Spleen (tissue), 11 donors: ENCODE data around the gene GATA2. TPM values are rescaled to one million over a fixed set of nuclear protein-coding genes. Genes with fewer than 3 reads are reported as not detected.

ENCODE experiments used
- DNase-seq: peaks from one replicate; pipeline ENCODE4 v3.0.0-alpha.2; 2020
- H3K27ac ChIP-seq, 8 donors: fragments of 200-600 bp; sonication (generic) in 7 of 8; 1 replicate in 4 of 8; 2 replicates in 4 of 8; pipeline versions ENCODE4 v1.5.0 to v1.8.0; 2016 to 2021; ENCODE audit warnings: inconsistent platforms in 4 of 8, mild to moderate bottlenecking in 4 of 8, moderate library complexity in 1 of 8
- H3K27me3 ChIP-seq, 7 donors: fragments of 200-600 bp; sonication (generic) in 6 of 7; replicated peaks in 1 of 7; 1 replicate in 4 of 7; 2 replicates in 3 of 7; pipeline versions ENCODE4 v1.5.0 to v1.8.0; 2016 to 2021; ENCODE audit warnings: inconsistent platforms in 3 of 7, mild to moderate bottlenecking in 1 of 7
- H3K36me3 ChIP-seq, 6 donors: fragments of 200-600 bp; sonication (generic) in 5 of 6; 1 replicate in 4 of 6; 2 replicates in 2 of 6; pipeline versions ENCODE4 v1.5.0 to v1.8.0; 2016 to 2021; ENCODE audit warnings: inconsistent platforms in 2 of 6
- H3K4me1 ChIP-seq, 6 donors: fragments of 200-600 bp; sonication (generic) in 5 of 6; 1 replicate in 3 of 6; 2 replicates in 3 of 6; pipeline versions ENCODE4 v1.5.0 to v1.8.0; 2016 to 2021; ENCODE audit warnings: inconsistent platforms in 3 of 6
- H3K4me3 ChIP-seq, 8 donors: fragments of 200-600 bp; sonication (generic) in 7 of 8; 1 replicate in 4 of 8; 2 replicates in 4 of 8; pipeline versions ENCODE4 v1.5.0 to v1.8.0; 2016 to 2021; ENCODE audit warnings: inconsistent platforms in 4 of 8, mild to moderate bottlenecking in 4 of 8, moderate library complexity in 2 of 8
- H3K9me3 ChIP-seq, 8 donors: fragments of 200-600 bp; sonication (generic) in 7 of 8; 1 replicate in 4 of 8; 2 replicates in 4 of 8; pipeline versions ENCODE4 v1.5.0 to v1.8.0; 2016 to 2021; ENCODE audit warnings: inconsistent platforms in 4 of 8
- POLR2A ChIP-seq, 3 donors: fragments of 450-650 bp; IDR thresholded peaks; one replicate each; pipeline ENCODE4 v1.5.1; 2017; ENCODE audit warnings: antibody characterized with exemption in 3 of 3, mild to moderate bottlenecking in 1 of 3
- POLR2AphosphoS5 ChIP-seq, 3 donors: sonication (generic); formaldehyde crosslinking; IDR thresholded peaks; one replicate each; pipeline ENCODE4 v1.5.1; 2017; ENCODE audit warnings: antibody characterized with exemption in 3 of 3
- WGBS, 5 donors: extraction: QIAGEN DNeasy Blood & Tissue Kit in 3 of 5; methylation state at CpG; one replicate each; pipeline versions ENCODE4 v1.1.5 to v1.1.7; 2013 to 2018; 5-methylcytosine and 5-hydroxymethylcytosine counted together
- intact Hi-C: fragments of 100-400 bp; cut with DNase I; formaldehyde crosslinking; loops from one replicate; pipeline ENCODE4 v1.15.0; 2023; ENCODE audit warnings: low total_unique reads
- polyA plus RNA-seq, 3 donors: library from polyadenylated mRNA; stranded (reverse); fragments of 200-250 nt; gene quantifications; one replicate each; pipeline ENCODE4 v1.2.1, GENCODE V29; 2013
- total RNA-seq, 7 donors: library from RNA; depleted of rRNA in 3 of 7; stranded (reverse); fragments of >200 nt in 3 of 7; fragmentation: NEBNext Ultra II Directional in 4 of 7; extraction: Animal tissue kit (Norgen Biotek cat#: 25700) in 4 of 7; gene quantifications; one replicate each; pipeline versions ENCODE4 v1.1.0 to v1.2.1, GENCODE V29; 2016 to 2021
- TF ChIP-seq, protein P1 (sequence below), 11 experiments: fragments of 200-600 bp in 7 of 11; fragments of 450-650 bp in 4 of 11; sonication (generic) in 4 of 11; IDR thresholded peaks in 8 of 11; conservative IDR thresholded peaks in 3 of 11; 1 replicate in 7 of 11; 2 replicates in 4 of 11; pipeline versions ENCODE4 v1.4.0 to v1.8.0; 2016 to 2021; ENCODE audit warnings: antibody characterized with exemption in 11 of 11, inconsistent platforms in 4 of 11, mild to moderate bottlenecking in 1 of 11
- donor health status: healthy with polysubstance abuse.
- donor health status: DM: no; HTN: no; CAD: no; lungs with moderate emphysema.
- donor health status: DM: no; HTN: no; CAD: no.
- donor health status: Bipolar disorder and iron deficiency.
- donor health status: healthy.
- donor health status: DM: no; HTN: no; CAD: no.
- donor health status: DM: yes; HTN: yes; CAD: no.

The GATA2 gene
- total and polyA plus RNA-seq, 10 donors = 2.2 to 28.6 (median 17.0) TPM

DNA sequence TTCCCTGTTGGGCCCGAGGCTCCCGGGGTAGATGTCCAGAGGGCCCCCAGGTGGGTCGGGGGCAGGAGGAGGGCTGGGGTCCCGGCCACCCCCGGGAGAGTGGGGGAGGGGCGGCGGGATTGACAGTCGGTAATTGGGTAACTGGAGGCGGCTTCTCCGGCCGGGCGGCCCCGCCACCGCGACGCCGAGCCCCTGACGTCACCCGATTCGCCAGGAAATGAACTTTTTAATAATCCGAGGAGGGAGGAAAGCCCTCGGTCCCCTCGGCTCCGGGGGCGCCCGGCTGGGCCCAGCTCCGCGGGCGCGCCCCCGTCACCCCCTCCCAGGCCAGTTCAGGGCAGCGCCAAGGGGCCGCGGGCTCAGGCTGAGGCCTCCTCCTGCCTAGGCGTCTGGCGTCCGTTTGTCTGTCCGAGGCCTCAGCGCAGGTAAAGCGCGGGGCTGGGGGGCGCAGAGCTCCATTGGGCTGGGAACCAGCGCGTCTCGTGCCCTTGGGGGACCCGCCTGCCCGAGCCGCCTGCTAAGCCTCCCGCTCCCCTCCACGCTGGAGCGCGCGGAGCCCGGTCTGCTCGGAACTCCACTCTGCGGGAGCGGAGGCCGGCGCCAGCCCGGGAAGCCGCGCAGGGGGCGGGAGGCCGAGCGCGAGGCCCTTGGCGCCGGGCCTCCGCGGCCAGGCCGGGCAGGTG, 3.9 kb downstream of the GATA2 start:
- intact Hi-C loops = no loop called here
- Histone ChIP-seq H3K36me3 (peaks cover 0 to 9% (median 0%) of the 10 kb centered on the region in 6 donors), H3K9me3 (no peaks in the 10 kb centered on the region), H3K27me3 (peaks cover 3 to 100% (median 88%) of the 10 kb centered on the region in 7 donors), H3K27ac (peak overlapping the region; percentile 22 to 95 (median 90)), H3K4me1 (peaks cover 37 to 100% (median 91%) of the 10 kb centered on the region in 6 donors), H3K4me3 (peak overlapping the region; percentile 40 to 85 (median 68))
- peak; percentile 45 to 79 (median 73) for TF ChIP-seq POLR2AphosphoS5 (IDR thresholded peaks at IDR 0.05)
- TF ChIP-seq, protein P1, sequence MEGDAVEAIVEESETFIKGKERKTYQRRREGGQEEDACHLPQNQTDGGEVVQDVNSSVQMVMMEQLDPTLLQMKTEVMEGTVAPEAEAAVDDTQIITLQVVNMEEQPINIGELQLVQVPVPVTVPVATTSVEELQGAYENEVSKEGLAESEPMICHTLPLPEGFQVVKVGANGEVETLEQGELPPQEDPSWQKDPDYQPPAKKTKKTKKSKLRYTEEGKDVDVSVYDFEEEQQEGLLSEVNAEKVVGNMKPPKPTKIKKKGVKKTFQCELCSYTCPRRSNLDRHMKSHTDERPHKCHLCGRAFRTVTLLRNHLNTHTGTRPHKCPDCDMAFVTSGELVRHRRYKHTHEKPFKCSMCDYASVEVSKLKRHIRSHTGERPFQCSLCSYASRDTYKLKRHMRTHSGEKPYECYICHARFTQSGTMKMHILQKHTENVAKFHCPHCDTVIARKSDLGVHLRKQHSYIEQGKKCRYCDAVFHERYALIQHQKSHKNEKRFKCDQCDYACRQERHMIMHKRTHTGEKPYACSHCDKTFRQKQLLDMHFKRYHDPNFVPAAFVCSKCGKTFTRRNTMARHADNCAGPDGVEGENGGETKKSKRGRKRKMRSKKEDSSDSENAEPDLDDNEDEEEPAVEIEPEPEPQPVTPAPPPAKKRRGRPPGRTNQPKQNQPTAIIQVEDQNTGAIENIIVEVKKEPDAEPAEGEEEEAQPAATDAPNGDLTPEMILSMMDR (IDR thresholded peaks at IDR 0.05 in 8 of 11, conservative IDR thresholded peaks at IDR 0.05 in 3 of 11) = no peak
- no peak for TF ChIP-seq POLR2A (IDR thresholded peaks at IDR 0.05)
- DNase-seq = peak; percentile 79
- WGBS, 5 donors = 0 to 2% (median 1%) methylated on average over 24 to 71 of the region's 71 CpGs

GRCh38 chr3:128488636-128488990, 4.4 kb downstream of the GATA2 start:
- no peaks in the 10 kb centered on the region for H3K9me3 ChIP-seq
- intact Hi-C loops = no loop called here
- peaks cover 3 to 100% (median 93%) of the 10 kb centered on the region in 7 donors for H3K27me3 ChIP-seq
- peak overlapping the region; percentile 22 to 95 (median 90) for H3K27ac ChIP-seq
- peak overlapping the region; percentile 40 to 85 (median 68) for H3K4me3 ChIP-seq
- DNase-seq = no peak
- no peak for TF ChIP-seq POLR2A (IDR thresholded peaks at IDR 0.05)
- no peak for TF ChIP-seq POLR2AphosphoS5 (IDR thresholded peaks at IDR 0.05)
- TF ChIP-seq, protein P1 (IDR thresholded peaks at IDR 0.05 in 8 of 11, conservative IDR thresholded peaks at IDR 0.05 in 3 of 11) = no peak
- H3K4me1 ChIP-seq = peaks cover 39 to 100% (median 92%) of the 10 kb centered on the region in 6 donors
- WGBS, 5 donors = 0 to 3% (median 2%) methylated on average over 5 to 21 of the region's 21 CpGs
- peaks cover 0 to 9% (median 0%) of the 10 kb centered on the region in 6 donors for H3K36me3 ChIP-seq

DNA sequence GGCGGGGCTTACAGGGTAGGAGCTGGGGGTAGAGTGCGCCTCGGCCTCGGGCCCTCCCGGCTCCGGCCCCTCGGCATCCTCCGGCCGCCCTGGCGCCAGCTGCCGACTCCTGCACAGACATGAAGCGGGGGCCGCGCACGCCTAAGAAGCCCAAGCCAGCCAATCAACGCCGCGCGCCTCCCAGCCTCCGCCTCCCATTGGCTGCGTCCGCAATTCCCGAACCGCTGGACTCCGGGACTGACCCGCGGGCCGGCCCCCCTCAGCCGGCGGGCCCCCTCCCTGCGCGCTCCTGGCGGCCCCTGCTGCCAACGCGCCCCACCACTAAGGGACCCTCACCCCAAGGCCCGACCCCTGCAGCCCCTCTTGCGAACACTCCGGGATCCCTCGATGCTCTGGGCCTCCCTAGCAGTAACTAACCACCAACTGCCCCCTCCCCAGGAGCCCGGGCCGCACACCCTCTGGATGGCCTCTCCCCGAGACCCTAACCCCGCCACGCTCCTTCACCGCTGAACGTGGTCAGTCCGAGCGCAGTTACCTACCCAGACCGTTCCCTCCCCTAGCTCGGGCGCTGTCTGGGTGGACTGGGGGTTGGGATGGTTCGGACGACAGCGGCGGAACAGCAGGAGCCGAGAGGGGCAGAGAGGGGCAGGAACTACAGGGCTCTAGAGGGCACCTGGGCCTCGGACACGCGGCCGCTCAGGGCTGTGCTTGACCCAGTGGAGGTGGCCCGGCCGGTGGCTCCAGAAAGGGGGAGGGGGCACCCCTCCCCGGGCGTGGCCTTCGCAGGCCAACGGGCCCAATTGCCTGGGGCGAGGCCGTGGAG, 5.0 kb downstream of the GATA2 start:
- H3K27me3 ChIP-seq = peaks cover 3 to 100% (median 93%) of the 10 kb centered on the region in 7 donors
- 0 to 2% (median 1%) methylated on average over 31 to 68 of the region's 68 CpGs for WGBS, 5 donors
- peak overlapping the region; percentile 42 to 95 (median 90) for H3K27ac ChIP-seq
- DNase-seq = peak; percentile 84
- H3K9me3 ChIP-seq = no peaks in the 10 kb centered on the region
- H3K36me3 ChIP-seq = peaks cover 0 to 9% (median 0%) of the 10 kb centered on the region in 6 donors
- intact Hi-C loops = no loop called here
- peak overlapping the region; percentile 54 to 85 (median 68) for H3K4me3 ChIP-seq
- TF ChIP-seq POLR2AphosphoS5 (IDR thresholded peaks at IDR 0.05) (peak; percentile 88 to 99 (median 93)), POLR2A (IDR thresholded peaks at IDR 0.05) (peak in 1 of 3 donors; percentile 92)
- TF ChIP-seq, protein P1 (IDR thresholded peaks at IDR 0.05 in 8 of 11, conservative IDR thresholded peaks at IDR 0.05 in 3 of 11) = peak in 2 of 11 experiments; percentile 7 to 16
- peaks cover 43 to 100% (median 92%) of the 10 kb centered on the region in 6 donors for H3K4me1 ChIP-seq

DNA sequence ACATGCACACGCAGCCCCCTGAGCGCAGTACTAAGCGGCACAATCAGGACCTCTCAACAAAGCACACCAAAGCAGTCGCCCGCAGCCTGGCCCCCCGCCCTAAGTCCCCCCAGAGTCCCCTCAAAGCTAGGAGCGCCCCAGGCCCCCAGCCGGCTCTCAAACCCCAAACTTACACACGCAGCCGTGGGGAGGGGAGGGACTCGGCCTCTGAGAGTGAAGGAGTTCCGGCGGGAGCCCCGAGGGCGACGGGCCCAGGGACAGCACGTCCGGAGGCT, 5.5 kb downstream of the GATA2 start:
- Histone ChIP-seq H3K4me1 (peaks cover 43 to 100% (median 92%) of the 10 kb centered on the region in 6 donors), H3K27ac (peak overlapping the region; percentile 29 to 95 (median 90)), H3K9me3 (no peaks in the 10 kb centered on the region), H3K4me3 (peak overlapping the region; percentile 54 to 85 (median 68)), H3K27me3 (peaks cover 3 to 100% (median 89%) of the 10 kb centered on the region in 7 donors), H3K36me3 (peaks cover 0 to 8% (median 0%) of the 10 kb centered on the region in 6 donors)
- DNase-seq = no peak
- intact Hi-C loops = no loop called here
- TF ChIP-seq, protein P1 (IDR thresholded peaks at IDR 0.05 in 8 of 11, conservative IDR thresholded peaks at IDR 0.05 in 3 of 11) = no peak
- TF ChIP-seq POLR2AphosphoS5 (IDR thresholded peaks at IDR 0.05) = no peak
- no peak for TF ChIP-seq POLR2A (IDR thresholded peaks at IDR 0.05)
- WGBS, 5 donors = 0 to 3% (median 1%) methylated on average over 4 to 18 of the region's 18 CpGs
